Progenitor cell of endocrine pancreas (in vitro differentiated cells): Measurements from ENCODE around the gene PRMT3. TPM values are rescaled to one million over a fixed set of nuclear protein-coding genes. Genes with fewer than 3 reads are reported as not detected.

Source experiments
- DNase-seq: peaks from one replicate; pipeline ENCODE4 v3.0.0; 2021; ENCODE audit warnings: low spot score; ENCODE audit not compliant: unreplicated experiment
- H3K27ac Mint-ChIP-seq: 2 replicates; pipeline ENCODE4 v1.8.0; 2021; ENCODE audit warnings: mild to moderate bottlenecking, moderate library complexity, mixed read lengths
- H3K27me3 Mint-ChIP-seq: 2 replicates; pipeline ENCODE4 v1.8.0; 2021; ENCODE audit warnings: mixed read lengths
- H3K36me3 Mint-ChIP-seq: 2 replicates; pipeline ENCODE4 v1.8.0; 2022; ENCODE audit warnings: mixed read lengths; ENCODE audit not compliant: insufficient read depth
- H3K4me1 Mint-ChIP-seq: 2 replicates; pipeline ENCODE4 v1.8.0; 2021; ENCODE audit warnings: low read depth, mixed read lengths
- H3K4me3 Mint-ChIP-seq: 2 replicates; pipeline ENCODE4 v1.8.0; 2021; ENCODE audit warnings: low read depth, mild to moderate bottlenecking, moderate library complexity, mixed read lengths
- H3K9me3 Mint-ChIP-seq: 2 replicates; pipeline ENCODE4 v1.8.0; 2021; ENCODE audit warnings: low read depth, mixed read lengths
- CTCF ChIP-seq: fragments of 200-600 bp; sonication (generic); IDR thresholded peaks from one replicate; pipeline ENCODE4 v1.5.0; 2021; ENCODE audit warnings: antibody characterized with exemption, mild to moderate bottlenecking; ENCODE audit not compliant: unreplicated experiment
- total RNA-seq: library from RNA; stranded (reverse); gene quantifications from 2 replicates; pipeline ENCODE4 v1.2.1, GENCODE V29; 2021

PRMT3 gene
- total RNA-seq, 1 donor from 2014 or later = 12.2 TPM

DNA sequence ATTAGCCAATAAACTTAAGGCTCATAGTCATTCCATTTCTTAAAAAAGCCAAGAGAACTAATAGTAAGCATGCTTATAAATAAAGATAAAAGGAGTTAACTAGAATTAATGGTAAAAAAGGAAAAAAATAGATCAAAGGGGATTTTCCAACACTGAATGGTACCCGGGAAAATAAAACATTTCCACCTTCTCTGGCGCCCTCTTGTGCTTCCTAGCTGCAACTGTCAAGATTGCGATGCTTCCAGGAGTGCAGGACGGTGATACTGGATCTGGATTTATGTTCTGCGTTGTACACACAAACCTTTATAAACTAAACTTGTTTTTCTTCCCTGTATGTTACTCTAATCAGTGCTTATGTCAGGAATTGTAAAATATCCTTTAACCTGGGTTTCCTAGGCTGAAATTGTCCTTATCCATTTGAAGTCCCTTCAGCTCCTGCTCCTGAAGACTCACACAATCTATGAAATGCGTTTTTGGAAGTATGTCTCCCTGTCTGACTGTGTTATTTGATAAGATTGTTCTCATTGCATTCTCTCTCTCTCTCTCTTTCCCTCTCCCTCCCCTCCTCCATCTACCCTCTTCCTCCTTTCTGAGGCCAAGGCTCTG, 33.6 kb upstream of the PRMT3 start:
- no peaks in the 10 kb centered on the region for H3K9me3 Mint-ChIP-seq
- no peaks in the 10 kb centered on the region for H3K27me3 Mint-ChIP-seq
- DNase-seq = no peak
- no peak overlapping the region for H3K4me3 Mint-ChIP-seq
- peak; percentile 87 for TF ChIP-seq CTCF
- H3K4me1 Mint-ChIP-seq = peaks cover 4% of the 10 kb centered on the region
- H3K27ac Mint-ChIP-seq = no peak overlapping the region
- no peaks in the 10 kb centered on the region for H3K36me3 Mint-ChIP-seq

DNA sequence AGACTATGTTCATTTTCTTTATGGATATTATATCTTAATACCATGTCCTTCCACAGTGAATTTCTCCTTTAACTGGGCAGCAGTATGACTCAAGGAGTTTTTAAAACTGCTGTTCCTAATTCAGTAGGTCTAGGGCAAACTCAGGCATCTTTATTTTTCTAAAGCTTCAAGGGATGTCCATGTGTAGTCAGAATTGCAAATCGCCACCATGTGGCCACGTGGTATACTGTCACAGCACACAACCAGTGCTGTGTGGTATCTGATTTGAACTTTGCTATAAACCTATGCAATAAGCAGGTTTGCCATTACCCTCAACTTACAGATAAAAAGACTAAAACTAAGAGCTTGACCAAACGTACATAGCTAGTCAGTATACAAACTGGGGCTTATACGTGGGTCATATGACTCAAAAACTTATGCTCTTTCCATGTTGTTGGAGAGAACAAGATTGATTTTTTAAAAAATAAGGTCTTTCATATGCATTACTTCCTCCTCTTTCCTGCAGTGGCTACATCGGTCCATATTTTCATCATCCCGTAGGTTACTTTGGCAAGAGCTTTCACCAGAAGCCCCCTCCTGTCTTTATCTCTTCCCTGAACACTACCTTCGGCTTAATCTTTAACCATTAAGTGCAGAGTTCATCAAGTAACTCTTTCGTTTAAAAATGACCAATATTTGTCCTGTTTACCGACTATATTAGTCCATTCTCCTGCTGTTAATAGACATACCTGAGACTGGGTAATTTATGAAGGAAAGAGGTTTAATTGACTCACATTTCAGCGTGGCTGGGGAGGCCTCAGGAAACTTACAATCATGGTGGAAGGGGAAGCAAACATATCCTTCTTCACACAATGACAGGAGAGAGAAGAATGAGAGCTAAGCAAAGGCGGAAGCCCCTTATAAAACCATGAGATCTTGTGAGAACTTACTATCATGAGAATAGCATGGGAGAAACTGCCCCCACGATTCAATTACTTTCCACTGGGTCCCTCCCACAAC, 32.0 kb upstream of the PRMT3 start:
- no peaks in the 10 kb centered on the region for H3K9me3 Mint-ChIP-seq
- H3K27me3 Mint-ChIP-seq = no peaks in the 10 kb centered on the region
- no peak overlapping the region for H3K4me3 Mint-ChIP-seq
- H3K36me3 Mint-ChIP-seq = no peaks in the 10 kb centered on the region
- no peak overlapping the region for H3K27ac Mint-ChIP-seq
- TF ChIP-seq CTCF = peak; percentile 69
- DNase-seq = no peak
- peaks cover 4% of the 10 kb centered on the region for H3K4me1 Mint-ChIP-seq

GRCh38 chr11:20357150-20357549, 30.4 kb upstream of the PRMT3 start:
- Mint-ChIP-seq H3K4me3 (no peak overlapping the region), H3K27ac (no peak overlapping the region), H3K9me3 (no peaks in the 10 kb centered on the region), H3K27me3 (peaks cover 3% of the 10 kb centered on the region), H3K4me1 (peaks cover 4% of the 10 kb centered on the region), H3K36me3 (no peaks in the 10 kb centered on the region)
- no peak for TF ChIP-seq CTCF
- no peak for DNase-seq

DNA sequence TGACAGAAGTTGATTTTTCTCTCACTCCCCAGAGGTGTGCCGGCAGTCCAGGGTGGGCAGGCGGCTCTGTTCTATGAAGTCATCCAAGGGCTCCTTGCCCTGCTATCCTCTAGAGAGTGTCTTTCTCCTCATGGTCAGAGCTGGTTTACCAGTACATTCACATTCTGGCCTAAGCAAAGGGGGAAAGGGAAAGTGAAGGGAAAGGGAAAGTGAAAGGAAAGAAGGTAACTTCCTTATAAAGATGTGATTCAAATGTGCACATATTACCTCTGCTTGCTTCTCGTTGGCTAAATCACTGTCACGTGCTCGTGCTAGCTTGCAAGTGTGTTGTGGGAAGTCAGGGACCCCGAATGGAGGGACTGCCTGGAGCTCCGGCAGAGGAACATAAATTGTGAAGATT, 26.9 kb upstream of the PRMT3 start:
- H3K27ac Mint-ChIP-seq = no peak overlapping the region
- peaks cover 5% of the 10 kb centered on the region for H3K4me1 Mint-ChIP-seq
- no peak overlapping the region for H3K4me3 Mint-ChIP-seq
- TF ChIP-seq CTCF = no peak
- H3K27me3 Mint-ChIP-seq = peaks cover 13% of the 10 kb centered on the region
- DNase-seq = no peak
- no peaks in the 10 kb centered on the region for H3K36me3 Mint-ChIP-seq
- no peaks in the 10 kb centered on the region for H3K9me3 Mint-ChIP-seq

GRCh38 chr11:20362481-20362880, 25.0 kb upstream of the PRMT3 start:
- H3K36me3 Mint-ChIP-seq = no peaks in the 10 kb centered on the region
- H3K27me3 Mint-ChIP-seq = peaks cover 13% of the 10 kb centered on the region
- no peak overlapping the region for H3K27ac Mint-ChIP-seq

More at GRCh38 chr11:20362481-20362880, 25.0 kb upstream of the PRMT3 start:
- TF ChIP-seq CTCF = no peak
- H3K4me1 Mint-ChIP-seq = peaks cover 10% of the 10 kb centered on the region
- peak overlapping the region; percentile 73 for H3K4me3 Mint-ChIP-seq
- no peaks in the 10 kb centered on the region for H3K9me3 Mint-ChIP-seq
- DNase-seq = no peak
